Naive thymus-derived CD4-positive, alpha-beta T cell (primary cell): ENCODE measurements around the gene CLDN9. TPM values are rescaled to one million over a fixed set of nuclear protein-coding genes. Genes with fewer than 3 reads are reported as not detected.

ENCODE experiments used
- ATAC-seq: fragments of 150-1000 bp; cut with Tn5 transposase; 2 replicates; pipeline ENCODE4 v1.10.0; 2021; ENCODE audit warnings: mild to moderate bottlenecking, moderate library complexity
- CTCF ChIA-PET: fragments of 350-600 bp; sonication (Branson Sonifier 250); formaldehyde crosslinking; loops from one replicate; lab custom pipeline; 2021; ENCODE audit warnings: antibody characterized with exemption; lab: Charles Lee
- POLR2A ChIA-PET: fragments of 350-600 bp; sonication (Branson Sonifier 250); formaldehyde crosslinking; loops from one replicate; lab custom pipeline; 2021; ENCODE audit warnings: antibody characterized with exemption, inconsistent platforms; lab: Charles Lee
- DNase-seq, 9 donors: peaks; one replicate each; pipeline versions ENCODE4 v3.0.0 to v3.0.0-alpha.2; 2020 to 2022; ENCODE audit warnings: mixed read lengths in 1 of 9
- H3K27ac ChIP-seq: one replicate; pipeline ENCODE4 v1.7.0; 2013; ENCODE audit warnings: mild to moderate bottlenecking, low read depth, low read length, moderate library complexity
- H3K27me3 ChIP-seq, 2 donors: one replicate each; pipeline ENCODE4 v1.7.0; 2013; ENCODE audit warnings: low read length in 2 of 2, mild to moderate bottlenecking in 2 of 2, moderate library complexity in 2 of 2; ENCODE audit not compliant: control insufficient read depth in 2 of 2, insufficient read depth in 2 of 2
- H3K36me3 ChIP-seq, 3 experiments: 1 replicate in 2 of 3; 2 replicates in 1 of 3; pipeline ENCODE4 v1.7.0; 2013; ENCODE audit warnings: low read length in 3 of 3, mild to moderate bottlenecking in 3 of 3, moderate library complexity in 1 of 3; ENCODE audit not compliant: insufficient read depth in 3 of 3, control insufficient read depth in 2 of 3
- H3K4me1 ChIP-seq, 2 donors: one replicate each; pipeline ENCODE4 v1.7.0; 2013; ENCODE audit warnings: low read length in 2 of 2, mild to moderate bottlenecking in 2 of 2, moderate library complexity in 1 of 2; ENCODE audit not compliant: control insufficient read depth in 2 of 2, insufficient read depth in 2 of 2
- H3K4me3 ChIP-seq: 2 replicates; pipeline ENCODE4 v1.7.0; 2013; ENCODE audit warnings: mild to moderate bottlenecking, low read length
- H3K9me3 ChIP-seq, 3 experiments: 1 replicate in 2 of 3; 2 replicates in 1 of 3; pipeline ENCODE4 v1.7.0; 2013; ENCODE audit warnings: low read length in 3 of 3; ENCODE audit not compliant: control insufficient read depth in 2 of 3
- H3K27ac Mint-ChIP-seq, 9 donors: one replicate each; pipeline ENCODE4 v1.8.0; 2020 to 2022; ENCODE audit warnings: mixed read lengths in 9 of 9, mild to moderate bottlenecking in 8 of 9, moderate library complexity in 5 of 9, inconsistent platforms in 2 of 9
- H3K27me3 Mint-ChIP-seq, 5 donors: one replicate each; pipeline ENCODE4 v1.8.0; 2021 to 2022; ENCODE audit warnings: mixed read lengths in 5 of 5, mild to moderate bottlenecking in 1 of 5
- H3K36me3 Mint-ChIP-seq, 5 donors: one replicate each; pipeline ENCODE4 v1.8.0; 2020 to 2022; ENCODE audit warnings: mixed read lengths in 5 of 5, mild to moderate bottlenecking in 3 of 5, inconsistent platforms in 1 of 5
- H3K4me1 Mint-ChIP-seq, 7 donors: one replicate each; pipeline ENCODE4 v1.8.0; 2020 to 2022; ENCODE audit warnings: mixed read lengths in 7 of 7, mild to moderate bottlenecking in 3 of 7, inconsistent platforms in 1 of 7
- H3K4me3 Mint-ChIP-seq, 10 donors: one replicate each; pipeline ENCODE4 v1.8.0; 2020 to 2022; ENCODE audit warnings: mild to moderate bottlenecking in 10 of 10, mixed read lengths in 10 of 10, moderate library complexity in 6 of 10, inconsistent platforms in 2 of 10
- H3K9me3 Mint-ChIP-seq, 11 donors: one replicate each; pipeline ENCODE4 v1.8.0; 2020 to 2022; ENCODE audit warnings: mixed read lengths in 11 of 11, mild to moderate bottlenecking in 4 of 11, inconsistent platforms in 1 of 11, moderate library complexity in 1 of 11
- intact Hi-C, 2 donors: fragments of 100-400 bp; cut with micrococcal nuclease; formaldehyde crosslinking; loops; one replicate each; pipeline ENCODE4 v1.15.1; 2023
- polyA plus RNA-seq, 2 donors: library from polyadenylated mRNA; unstranded; fragments of 300-500 nt; fragmentation: Illumina TruSeq; gene quantifications; one replicate each; pipeline ENCODE4 v1.2.3, GENCODE V29; 2021
- total RNA-seq, 6 experiments: library from RNA in 5 of 6; stranded (reverse) in 5 of 6; gene quantifications; 1 replicate in 5 of 6; 2 replicates in 1 of 6; pipeline ENCODE4 v1.2.3 and lab custom pipeline; 2021 to 2026

Gene CLDN9
- total and polyA plus RNA-seq, 7 experiments from 2014 or later: 0.15 to 0.37 TPM; not detected in 5

- Histone ChIP-seq H3K4me3 (no peak overlapping the region), H3K27me3 (no peaks in the 10 kb centered on the region), H3K9me3 (no peaks in the 10 kb centered on the region), H3K27ac (no peak overlapping the region), H3K4me1 (peaks cover 16% of the 10 kb centered on the region in 2 donors), H3K36me3 (no peaks in the 10 kb centered on the region)
- H3K27me3 Mint-ChIP-seq: peaks cover 0 to 26% (median 5%) of the 10 kb centered on the region in 5 donors
- H3K4me3 Mint-ChIP-seq: peak overlapping the region in 3 of 10 donors; percentile 40 to 56 (median 55)
- no peaks in the 10 kb centered on the region for H3K9me3 Mint-ChIP-seq
- H3K36me3 Mint-ChIP-seq: no peaks in the 10 kb centered on the region
- H3K27ac Mint-ChIP-seq: no peak overlapping the region
- H3K4me1 Mint-ChIP-seq: peaks cover 12 to 28% (median 18%) of the 10 kb centered on the region in 7 donors
- CTCF ChIA-PET: interaction anchor here (1.1 kb wide), 1 partner anchor 8 kb away, joined by 4 read pairs; no protein-coding TSS in a partner anchor
- ATAC-seq (no peak), DNase-seq (no peak)
- intact Hi-C loops: no loop called here
- POLR2A ChIA-PET: interaction anchor here (1.0 to 1.7 kb wide), 2 partner anchors 11 to 122 kb away, joined by 4 read pairs; partner anchors contain the start of genes HCFC1R1, THOC6 and ZNF213
These were observed 477 bp upstream of the CLDN9 start for GRCh38 chr16:3012246-3012645.

- ChIA-PET CTCF (no interaction called here), POLR2A (interaction anchor here (0.9 to 1.3 kb wide), 2 partner anchors 10 to 114 kb away, joined by 3 to 5 read pairs; partner anchors contain the start of genes HCFC1R1 and THOC6)
- Histone ChIP-seq H3K9me3 (no peaks in the 10 kb centered on the region), H3K4me1 (peaks cover 3 to 4% of the 10 kb centered on the region in 2 donors), H3K27ac (no peak overlapping the region), H3K36me3 (no peaks in the 10 kb centered on the region), H3K4me3 (no peak overlapping the region), H3K27me3 (no peaks in the 10 kb centered on the region)
- no peaks in the 10 kb centered on the region for H3K36me3 Mint-ChIP-seq
- H3K27ac Mint-ChIP-seq: no peak overlapping the region
- peaks cover 0 to 19% (median 8%) of the 10 kb centered on the region in 7 donors for H3K4me1 Mint-ChIP-seq
- H3K9me3 Mint-ChIP-seq: no peaks in the 10 kb centered on the region
- ATAC-seq (no peak), DNase-seq (no peak)
- peaks cover 0 to 32% (median 0%) of the 10 kb centered on the region in 5 donors for H3K27me3 Mint-ChIP-seq
- intact Hi-C loops: no loop called here
- H3K4me3 Mint-ChIP-seq: no peak overlapping the region
These were observed 798 bp downstream of the CLDN9 start for GRCh38 chr16:3013491-3013951.

- Histone ChIP-seq H3K9me3 (no peaks in the 10 kb centered on the region), H3K27me3 (no peaks in the 10 kb centered on the region), H3K4me1 (peaks cover under 1 to 1% of the 10 kb centered on the region in 2 donors), H3K27ac (no peak overlapping the region), H3K36me3 (no peaks in the 10 kb centered on the region), H3K4me3 (no peak overlapping the region)
- peaks cover 0 to 16% (median 8%) of the 10 kb centered on the region in 7 donors for H3K4me1 Mint-ChIP-seq
- H3K27ac Mint-ChIP-seq: no peak overlapping the region
- no peak overlapping the region for H3K4me3 Mint-ChIP-seq
- DNase-seq (no peak), ATAC-seq (no peak)
- ChIA-PET CTCF (no interaction called here), POLR2A (interaction anchor here (0.9 to 1.3 kb wide), 2 partner anchors 9 to 113 kb away, joined by 3 to 5 read pairs; partner anchors contain the start of genes HCFC1R1 and THOC6)
- H3K36me3 Mint-ChIP-seq: no peaks in the 10 kb centered on the region
- no peaks in the 10 kb centered on the region for H3K9me3 Mint-ChIP-seq
- intact Hi-C loops: no loop called here
- peaks cover 0 to 35% (median 0%) of the 10 kb centered on the region in 5 donors for H3K27me3 Mint-ChIP-seq
These were observed 1.4 kb downstream of the CLDN9 start for GRCh38 chr16:3013998-3014690.

GRCh38 chr16:3014971-3015370, 2.2 kb downstream of the CLDN9 start:
- no peak overlapping the region for H3K4me3 ChIP-seq
- Mint-ChIP-seq H3K27me3 (peaks cover 0 to 36% (median 0%) of the 10 kb centered on the region in 5 donors), H3K27ac (no peak overlapping the region), H3K4me3 (no peak overlapping the region), H3K4me1 (peaks cover 0 to 21% (median 16%) of the 10 kb centered on the region in 7 donors), H3K36me3 (no peaks in the 10 kb centered on the region), H3K9me3 (no peaks in the 10 kb centered on the region)
- ChIA-PET CTCF (no interaction called here), POLR2A (no interaction called here)
- H3K36me3 ChIP-seq: no peaks in the 10 kb centered on the region
- H3K27ac ChIP-seq: no peak overlapping the region
- no peak for ATAC-seq
- intact Hi-C loops: no loop called here
- H3K27me3 ChIP-seq: no peaks in the 10 kb centered on the region
- no peak for DNase-seq
- no peaks in the 10 kb centered on the region for H3K9me3 ChIP-seq
- peaks cover 3 to 10% of the 10 kb centered on the region in 2 donors for H3K4me1 ChIP-seq

GRCh38 chr16:3015865-3016521, 3.3 kb downstream of the CLDN9 start:
- no peak overlapping the region for H3K4me3 ChIP-seq
- peaks cover 7 to 15% of the 10 kb centered on the region in 2 donors for H3K4me1 ChIP-seq
- no peaks in the 10 kb centered on the region for H3K9me3 ChIP-seq
- peaks cover 0 to 37% (median 0%) of the 10 kb centered on the region in 5 donors for H3K27me3 Mint-ChIP-seq
- no peak for DNase-seq
- no peak overlapping the region for H3K27ac ChIP-seq
- H3K4me1 Mint-ChIP-seq: peaks cover 0 to 25% (median 18%) of the 10 kb centered on the region in 7 donors
- intact Hi-C loops: no loop called here
- no peaks in the 10 kb centered on the region for H3K9me3 Mint-ChIP-seq
- H3K4me3 Mint-ChIP-seq: no peak overlapping the region
- ChIA-PET POLR2A (no interaction called here), CTCF (no interaction called here)
- H3K27me3 ChIP-seq: no peaks in the 10 kb centered on the region
- H3K36me3 ChIP-seq: no peaks in the 10 kb centered on the region
- ATAC-seq: no peak
- H3K27ac Mint-ChIP-seq: no peak overlapping the region
- no peaks in the 10 kb centered on the region for H3K36me3 Mint-ChIP-seq

- peaks cover 0 to 31% (median 0%) of the 10 kb centered on the region in 5 donors for H3K27me3 Mint-ChIP-seq
- intact Hi-C loops: no loop called here
- H3K9me3 ChIP-seq: no peaks in the 10 kb centered on the region
- ATAC-seq: no peak
- CTCF ChIA-PET: no interaction called here
- no peaks in the 10 kb centered on the region for H3K27me3 ChIP-seq
- H3K36me3 Mint-ChIP-seq: no peaks in the 10 kb centered on the region
- H3K4me3 ChIP-seq: no peak overlapping the region
- H3K27ac ChIP-seq: no peak overlapping the region
- POLR2A ChIA-PET: no interaction called here
- no peak for DNase-seq
- no peaks in the 10 kb centered on the region for H3K36me3 ChIP-seq
- no peak overlapping the region for H3K27ac Mint-ChIP-seq
- H3K9me3 Mint-ChIP-seq: no peaks in the 10 kb centered on the region
- H3K4me1 ChIP-seq: peaks cover 19 to 29% of the 10 kb centered on the region in 2 donors
- H3K4me1 Mint-ChIP-seq: peaks cover 0 to 37% (median 31%) of the 10 kb centered on the region in 7 donors
- H3K4me3 Mint-ChIP-seq: peak overlapping the region in 1 of 10 donors; percentile 48
These were observed 4.6 kb downstream of the CLDN9 start for GRCh38 chr16:3017344-3017743.
